Measurements from ENCODE around the gene ZCCHC13. TPM values are rescaled to one million over a fixed set of nuclear protein-coding genes. Genes with fewer than 3 reads are reported as not detected.
"Not testable (repeated sequence)": the region's sequence is repeated elsewhere in the genome, so short reads cannot be mapped to it uniquely, and the experiment has no call there.

ZCCHC13 gene
- total and polyA plus RNA-seq, 9 of the 15 experiments (the other 6 are each of a cell fraction or from before 2014, with no cell fraction given): not detected

DNA sequence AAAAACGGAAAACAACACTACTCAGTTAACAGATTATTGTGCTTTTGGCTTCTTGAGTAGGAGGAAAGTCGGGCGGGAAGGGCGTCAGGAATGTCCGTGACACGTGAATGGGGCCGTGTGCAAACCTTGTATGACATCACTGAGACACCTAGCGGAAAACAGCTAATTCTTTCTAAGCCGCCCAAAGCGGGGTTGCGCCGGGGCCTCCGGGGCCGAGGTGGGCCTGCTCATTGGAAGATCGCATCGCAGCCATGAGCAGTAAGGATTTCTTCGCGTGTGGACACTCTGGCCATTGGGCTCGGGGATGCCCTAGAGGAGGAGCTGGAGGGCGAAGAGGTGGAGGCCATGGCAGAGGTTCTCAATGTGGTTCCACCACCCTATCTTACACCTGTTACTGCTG is at the start of gene ZCCHC13 (continued):
- TF ChIP-seq, protein P1, sequence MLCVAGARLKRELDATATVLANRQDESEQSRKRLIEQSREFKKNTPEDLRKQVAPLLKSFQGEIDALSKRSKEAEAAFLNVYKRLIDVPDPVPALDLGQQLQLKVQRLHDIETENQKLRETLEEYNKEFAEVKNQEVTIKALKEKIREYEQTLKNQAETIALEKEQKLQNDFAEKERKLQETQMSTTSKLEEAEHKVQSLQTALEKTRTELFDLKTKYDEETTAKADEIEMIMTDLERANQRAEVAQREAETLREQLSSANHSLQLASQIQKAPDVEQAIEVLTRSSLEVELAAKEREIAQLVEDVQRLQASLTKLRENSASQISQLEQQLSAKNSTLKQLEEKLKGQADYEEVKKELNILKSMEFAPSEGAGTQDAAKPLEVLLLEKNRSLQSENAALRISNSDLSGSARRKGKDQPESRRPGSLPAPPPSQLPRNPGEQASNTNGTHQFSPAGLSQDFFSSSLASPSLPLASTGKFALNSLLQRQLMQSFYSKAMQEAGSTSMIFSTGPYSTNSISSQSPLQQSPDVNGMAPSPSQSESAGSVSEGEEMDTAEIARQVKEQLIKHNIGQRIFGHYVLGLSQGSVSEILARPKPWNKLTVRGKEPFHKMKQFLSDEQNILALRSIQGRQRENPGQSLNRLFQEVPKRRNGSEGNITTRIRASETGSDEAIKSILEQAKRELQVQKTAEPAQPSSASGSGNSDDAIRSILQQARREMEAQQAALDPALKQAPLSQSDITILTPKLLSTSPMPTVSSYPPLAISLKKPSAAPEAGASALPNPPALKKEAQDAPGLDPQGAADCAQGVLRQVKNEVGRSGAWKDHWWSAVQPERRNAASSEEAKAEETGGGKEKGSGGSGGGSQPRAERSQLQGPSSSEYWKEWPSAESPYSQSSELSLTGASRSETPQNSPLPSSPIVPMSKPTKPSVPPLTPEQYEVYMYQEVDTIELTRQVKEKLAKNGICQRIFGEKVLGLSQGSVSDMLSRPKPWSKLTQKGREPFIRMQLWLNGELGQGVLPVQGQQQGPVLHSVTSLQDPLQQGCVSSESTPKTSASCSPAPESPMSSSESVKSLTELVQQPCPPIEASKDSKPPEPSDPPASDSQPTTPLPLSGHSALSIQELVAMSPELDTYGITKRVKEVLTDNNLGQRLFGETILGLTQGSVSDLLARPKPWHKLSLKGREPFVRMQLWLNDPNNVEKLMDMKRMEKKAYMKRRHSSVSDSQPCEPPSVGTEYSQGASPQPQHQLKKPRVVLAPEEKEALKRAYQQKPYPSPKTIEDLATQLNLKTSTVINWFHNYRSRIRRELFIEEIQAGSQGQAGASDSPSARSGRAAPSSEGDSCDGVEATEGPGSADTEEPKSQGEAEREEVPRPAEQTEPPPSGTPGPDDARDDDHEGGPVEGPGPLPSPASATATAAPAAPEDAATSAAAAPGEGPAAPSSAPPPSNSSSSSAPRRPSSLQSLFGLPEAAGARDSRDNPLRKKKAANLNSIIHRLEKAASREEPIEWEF (CRISPR knock-in tag; IDR thresholded peaks at IDR 0.05): no peak
- no peak for TF ChIP-seq NCOR1 (IDR thresholded peaks at IDR 0.05)
- TF ChIP-seq SREBF2 (CRISPR knock-in tag; IDR thresholded peaks at IDR 0.05): no peak
- no peak for TF ChIP-seq RUNX1 (IDR thresholded peaks at IDR 0.05; ENCODE audit: low read depth)
- TF ChIP-seq, protein P2, sequence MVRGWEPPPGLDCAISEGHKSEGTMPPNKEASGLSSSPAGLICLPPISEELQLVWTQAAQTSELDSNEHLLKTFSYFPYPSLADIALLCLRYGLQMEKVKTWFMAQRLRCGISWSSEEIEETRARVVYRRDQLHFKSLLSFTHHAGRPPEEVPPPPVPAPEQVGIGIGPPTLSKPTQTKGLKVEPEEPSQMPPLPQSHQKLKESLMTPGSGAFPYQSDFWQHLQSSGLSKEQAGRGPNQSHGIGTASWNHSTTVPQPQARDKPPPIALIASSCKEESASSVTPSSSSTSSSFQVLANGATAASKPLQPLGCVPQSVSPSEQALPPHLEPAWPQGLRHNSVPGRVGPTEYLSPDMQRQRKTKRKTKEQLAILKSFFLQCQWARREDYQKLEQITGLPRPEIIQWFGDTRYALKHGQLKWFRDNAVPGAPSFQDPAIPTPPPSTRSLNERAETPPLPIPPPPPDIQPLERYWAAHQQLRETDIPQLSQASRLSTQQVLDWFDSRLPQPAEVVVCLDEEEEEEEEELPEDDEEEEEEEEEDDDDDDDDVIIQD (CRISPR knock-in tag; IDR thresholded peaks at IDR 0.05): no peak

DNA sequence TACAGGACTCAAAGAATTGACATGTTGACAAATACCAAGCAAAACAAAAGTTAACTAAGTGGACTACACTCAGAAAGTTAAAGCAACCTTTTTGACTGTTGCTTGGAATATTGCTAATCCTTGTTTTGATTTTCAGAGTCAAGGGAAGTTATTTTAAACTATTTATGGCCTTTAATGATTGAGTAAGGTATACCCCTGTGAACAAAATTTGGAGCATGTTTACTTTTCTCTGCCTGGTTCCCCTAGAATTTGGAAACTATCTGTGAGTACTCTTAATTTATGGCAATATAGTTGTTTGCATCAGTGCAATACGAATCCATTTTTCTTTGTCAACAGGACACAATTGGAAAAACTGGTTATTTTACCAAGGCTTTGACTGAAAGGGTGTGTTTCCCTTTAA is 45.9 kb upstream of the ZCCHC13 start:
- H3K4me2 ChIP-seq (ENCODE audit: insufficient read depth, low read length); DNase-seq (ENCODE audit: extremely low read depth in 1 of 4, low spot score in 3 of 4); H3K9ac ChIP-seq (ENCODE audit: insufficient read depth in 1 of 2, low read depth in 2 of 2, low read length in 2 of 2); POLR2A ChIA-PET; BruUV-seq (replicated peaks); H3K27me3 ChIP-seq (ENCODE audit: control insufficient read depth in 2 of 2, insufficient read depth in 2 of 2, low read length in 2 of 2); intact Hi-C loops (cut with micrococcal nuclease); H3K27ac ChIP-seq (ENCODE audit: extremely low read depth, low read depth, low read length); H4K20me1 ChIP-seq (replicated peaks; ENCODE audit: control insufficient read depth, insufficient read depth, low read length); CTCF ChIA-PET (ENCODE audit: low intra/inter-chr PET ratio); ATAC-seq; FAIRE-seq; H3K4me1 ChIP-seq (replicated peaks in 1 of 2; ENCODE audit: control insufficient read depth in 2 of 2, insufficient read depth in 2 of 2, low read length in 2 of 2); H3K79me2 ChIP-seq (ENCODE audit: control insufficient read depth, insufficient read depth, low read length); H2AFZ ChIP-seq (ENCODE audit: low read depth, low read length); in situ Hi-C loops (cut with MboI); H3K4me3 ChIP-seq; H3K9me1 ChIP-seq (ENCODE audit: control insufficient read depth, insufficient read depth, low read length); H3K9me3 ChIP-seq (replicated peaks; ENCODE audit: control insufficient read depth, insufficient read depth, low read depth, low read length): not testable (repeated sequence)
- peaks cover 22% of the 10 kb centered on the region; the same call in 2 of the 3 replicates for H3K36me3 ChIP-seq (ENCODE audit: control insufficient read depth, insufficient read depth, low read length)
- 80% methylated on average over 1 of the region's 1 CpG for WGBS (ENCODE audit: insufficient coverage, low coverage, missing lambda C conversion rate)

Measured in K562 (cell line).